HL-60 (cell line): Measurements from ENCODE around the gene CSNK1A1.
"Not testable (repeated sequence)": the region's sequence is repeated elsewhere in the genome, so short reads cannot be mapped to it uniquely, and the experiment has no call there.

Source experiments
- DNase-seq, 2 experiments: peaks; one replicate each; pipeline ENCODE4 v3.0.0-alpha.2; 2010 to 2020; ENCODE audit warnings: low read depth in 1 of 2, low spot score in 1 of 2
- H3K27ac ChIP-seq: fragments of 250-450 bp; sonication (Bioruptor Pico); replicated peaks from 2 replicates; pipeline ENCODE4 v1.5.1; 2020; ENCODE audit warnings: mild to moderate bottlenecking, moderate library complexity
- H3K27me3 ChIP-seq: fragments of 250-450 bp; sonication (Bioruptor Pico); 2 replicates; pipeline ENCODE4 v1.5.1; 2021; ENCODE audit warnings: mild to moderate bottlenecking, moderate library complexity; ENCODE audit not compliant: insufficient read depth, poor library complexity, severe bottlenecking
- H3K4me3 ChIP-seq: replicated peaks from 2 replicates; pipeline ENCODE4 v1.5.1; 2011; ENCODE audit warnings: mild to moderate bottlenecking, control low read depth, low read length; ENCODE audit not compliant: insufficient read depth
- GABPA ChIP-seq: IDR thresholded peaks from 2 replicates; pipeline ENCODE4 v1.6.1; 2012; ENCODE audit warnings: low read depth
- POLR2AphosphoS5 ChIP-seq: IDR thresholded peaks from 2 replicates; pipeline ENCODE4 v1.6.1; 2012; ENCODE audit warnings: low read depth
- SPI1 ChIP-seq: IDR thresholded peaks from 2 replicates; pipeline ENCODE4 v1.6.1; 2012; ENCODE audit warnings: low read depth, mild to moderate bottlenecking, borderline replicate concordance
- TF ChIP-seq, protein P1 (sequence below): IDR thresholded peaks from one replicate; pipeline ENCODE4 v1.5.1; 2011; ENCODE audit warnings: low read length, control low read depth, inconsistent platforms; ENCODE audit not compliant: insufficient read depth
- TF ChIP-seq, protein P2 (sequence below): IDR thresholded peaks from 2 replicates; pipeline ENCODE4 v1.6.1; 2012; ENCODE audit warnings: low read depth; ENCODE audit not compliant: insufficient replicate concordance

CSNK1A1 gene

DNA sequence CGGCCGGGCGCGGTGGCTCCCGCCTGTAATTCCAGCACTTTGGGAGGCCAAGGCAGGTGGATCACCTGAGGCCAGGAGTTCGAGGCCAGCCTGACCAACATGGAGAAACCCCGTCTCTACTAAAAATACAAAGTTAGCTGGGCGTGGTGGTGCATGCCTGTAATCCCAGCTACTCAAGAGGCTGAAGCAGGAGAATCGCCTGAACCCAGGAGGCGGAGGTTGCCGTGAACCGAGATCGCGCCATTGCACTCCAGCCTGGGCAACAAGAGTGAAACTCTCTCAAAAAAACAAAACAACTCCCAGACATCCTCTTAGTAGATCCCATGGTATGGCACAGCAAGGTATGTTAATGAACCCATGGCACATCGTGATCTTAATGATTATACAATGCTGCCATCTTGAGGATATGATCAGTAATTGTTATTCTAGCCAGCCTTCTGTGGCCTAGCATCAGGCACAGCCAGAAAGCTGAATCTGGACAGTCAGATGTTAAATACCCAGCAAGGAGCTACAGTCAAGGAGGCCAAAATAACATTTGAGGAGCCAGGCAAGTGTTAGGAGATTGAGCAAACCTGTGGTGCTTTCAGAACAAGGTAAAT is 13.4 kb upstream of the CSNK1A1 start:
- not testable (repeated sequence) for H3K4me3 ChIP-seq, H3K27me3 ChIP-seq, H3K27ac ChIP-seq
- DNase-seq = peak in 1 of 2 experiments; percentile 43
- TF ChIP-seq, protein P1, sequence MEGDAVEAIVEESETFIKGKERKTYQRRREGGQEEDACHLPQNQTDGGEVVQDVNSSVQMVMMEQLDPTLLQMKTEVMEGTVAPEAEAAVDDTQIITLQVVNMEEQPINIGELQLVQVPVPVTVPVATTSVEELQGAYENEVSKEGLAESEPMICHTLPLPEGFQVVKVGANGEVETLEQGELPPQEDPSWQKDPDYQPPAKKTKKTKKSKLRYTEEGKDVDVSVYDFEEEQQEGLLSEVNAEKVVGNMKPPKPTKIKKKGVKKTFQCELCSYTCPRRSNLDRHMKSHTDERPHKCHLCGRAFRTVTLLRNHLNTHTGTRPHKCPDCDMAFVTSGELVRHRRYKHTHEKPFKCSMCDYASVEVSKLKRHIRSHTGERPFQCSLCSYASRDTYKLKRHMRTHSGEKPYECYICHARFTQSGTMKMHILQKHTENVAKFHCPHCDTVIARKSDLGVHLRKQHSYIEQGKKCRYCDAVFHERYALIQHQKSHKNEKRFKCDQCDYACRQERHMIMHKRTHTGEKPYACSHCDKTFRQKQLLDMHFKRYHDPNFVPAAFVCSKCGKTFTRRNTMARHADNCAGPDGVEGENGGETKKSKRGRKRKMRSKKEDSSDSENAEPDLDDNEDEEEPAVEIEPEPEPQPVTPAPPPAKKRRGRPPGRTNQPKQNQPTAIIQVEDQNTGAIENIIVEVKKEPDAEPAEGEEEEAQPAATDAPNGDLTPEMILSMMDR = peak; percentile 32

DNA sequence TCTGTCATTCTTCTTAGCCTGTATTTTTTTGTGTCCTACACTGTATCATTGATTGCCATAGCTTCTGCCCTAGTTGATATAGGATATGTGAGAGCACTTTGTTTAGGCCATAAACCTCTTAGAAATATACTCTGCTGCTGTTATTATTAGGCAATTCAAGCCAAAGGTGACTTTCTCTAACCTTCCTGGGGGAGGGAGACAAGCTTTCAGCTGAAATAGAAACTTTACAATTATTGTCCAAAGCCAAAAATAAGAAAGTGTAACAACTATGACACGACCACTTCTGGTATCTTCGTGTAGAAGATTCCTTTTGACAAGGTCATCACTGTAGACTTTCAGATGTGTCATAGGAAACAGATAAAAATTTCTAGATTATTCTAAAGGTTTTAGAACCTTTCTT is 12.2 kb upstream of the CSNK1A1 start:
- TF ChIP-seq, protein P1 = no peak
- TF ChIP-seq SPI1 (no peak), GABPA (no peak), POLR2AphosphoS5 (no peak)
- TF ChIP-seq, protein P2, sequence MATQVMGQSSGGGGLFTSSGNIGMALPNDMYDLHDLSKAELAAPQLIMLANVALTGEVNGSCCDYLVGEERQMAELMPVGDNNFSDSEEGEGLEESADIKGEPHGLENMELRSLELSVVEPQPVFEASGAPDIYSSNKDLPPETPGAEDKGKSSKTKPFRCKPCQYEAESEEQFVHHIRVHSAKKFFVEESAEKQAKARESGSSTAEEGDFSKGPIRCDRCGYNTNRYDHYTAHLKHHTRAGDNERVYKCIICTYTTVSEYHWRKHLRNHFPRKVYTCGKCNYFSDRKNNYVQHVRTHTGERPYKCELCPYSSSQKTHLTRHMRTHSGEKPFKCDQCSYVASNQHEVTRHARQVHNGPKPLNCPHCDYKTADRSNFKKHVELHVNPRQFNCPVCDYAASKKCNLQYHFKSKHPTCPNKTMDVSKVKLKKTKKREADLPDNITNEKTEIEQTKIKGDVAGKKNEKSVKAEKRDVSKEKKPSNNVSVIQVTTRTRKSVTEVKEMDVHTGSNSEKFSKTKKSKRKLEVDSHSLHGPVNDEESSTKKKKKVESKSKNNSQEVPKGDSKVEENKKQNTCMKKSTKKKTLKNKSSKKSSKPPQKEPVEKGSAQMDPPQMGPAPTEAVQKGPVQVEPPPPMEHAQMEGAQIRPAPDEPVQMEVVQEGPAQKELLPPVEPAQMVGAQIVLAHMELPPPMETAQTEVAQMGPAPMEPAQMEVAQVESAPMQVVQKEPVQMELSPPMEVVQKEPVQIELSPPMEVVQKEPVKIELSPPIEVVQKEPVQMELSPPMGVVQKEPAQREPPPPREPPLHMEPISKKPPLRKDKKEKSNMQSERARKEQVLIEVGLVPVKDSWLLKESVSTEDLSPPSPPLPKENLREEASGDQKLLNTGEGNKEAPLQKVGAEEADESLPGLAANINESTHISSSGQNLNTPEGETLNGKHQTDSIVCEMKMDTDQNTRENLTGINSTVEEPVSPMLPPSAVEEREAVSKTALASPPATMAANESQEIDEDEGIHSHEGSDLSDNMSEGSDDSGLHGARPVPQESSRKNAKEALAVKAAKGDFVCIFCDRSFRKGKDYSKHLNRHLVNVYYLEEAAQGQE = no peak
- H3K27ac ChIP-seq = no peak overlapping the region
- no peak for DNase-seq

DNA sequence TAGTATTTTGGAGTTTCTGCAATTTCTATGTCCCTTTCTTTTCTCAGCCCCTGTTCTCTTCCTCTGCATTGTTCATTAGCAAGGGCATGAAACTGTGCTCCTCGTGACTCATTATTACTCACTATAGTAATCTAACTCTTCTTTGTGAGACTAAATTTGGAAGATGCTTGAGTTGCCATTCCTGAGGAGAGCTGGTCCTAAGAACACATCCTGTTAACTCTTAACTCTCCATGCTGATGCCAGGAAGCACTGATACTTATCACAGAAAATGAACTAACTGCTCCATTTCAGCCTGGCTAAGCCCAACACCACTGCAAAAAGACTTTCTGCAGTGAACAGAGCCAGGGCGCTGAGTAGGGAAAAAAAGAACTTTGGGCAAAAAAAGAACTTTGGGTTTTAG is 10.6 kb upstream of the CSNK1A1 start:
- H3K27me3 ChIP-seq = no peaks in the 10 kb centered on the region
- no peak overlapping the region for H3K27ac ChIP-seq
- DNase-seq = no peak
- TF ChIP-seq SPI1 (no peak), POLR2AphosphoS5 (no peak), GABPA (no peak)
- TF ChIP-seq, protein P2 = no peak
- TF ChIP-seq, protein P1 = no peak
- H3K4me3 ChIP-seq = no peak overlapping the region

More for the DNA sequence above, 12.2 kb upstream of the CSNK1A1 start:
- Histone ChIP-seq H3K27me3 (no peaks in the 10 kb centered on the region), H3K4me3 (no peak overlapping the region)

DNA sequence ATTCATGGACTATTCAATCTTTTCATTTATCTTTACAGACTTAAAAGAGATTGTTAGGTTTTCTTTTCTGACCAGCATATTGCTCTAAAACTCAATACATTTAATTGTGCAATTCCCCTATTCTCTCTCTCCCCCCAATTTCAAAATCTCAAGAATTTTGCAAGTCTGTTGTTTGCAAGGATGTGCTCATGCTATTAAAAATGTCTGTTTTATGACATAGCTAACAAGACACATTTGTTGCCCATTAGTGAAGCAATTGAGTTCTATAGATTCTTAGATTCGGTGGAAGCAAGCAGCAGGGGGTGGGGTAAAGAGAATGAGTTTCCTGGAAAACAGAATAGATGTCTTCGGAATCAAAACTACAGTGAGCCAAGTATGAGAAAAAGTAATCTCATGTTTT is 8.5 kb upstream of the CSNK1A1 start:
- no peak overlapping the region for H3K4me3 ChIP-seq
- peak; percentile 36 to 53 for DNase-seq
- no peaks in the 10 kb centered on the region for H3K27me3 ChIP-seq
- TF ChIP-seq SPI1 = no peak
- TF ChIP-seq, protein P1 = no peak
- TF ChIP-seq, protein P2 = no peak
- no peak for TF ChIP-seq GABPA
- no peak for TF ChIP-seq POLR2AphosphoS5
- no peak overlapping the region for H3K27ac ChIP-seq
